HG03159 (cell line): ENCODE data around the gene MBD3L3.
"Not testable (repeated sequence)": the region's sequence is repeated elsewhere in the genome, so short reads cannot be mapped to it uniquely, and the experiment has no call there.

Experiments used
- ATAC-seq: cut with Tn5 transposase; IDR thresholded peaks from one replicate; pipeline ENCODE4 v1.9.1; 2021; ENCODE audit warnings: mild to moderate bottlenecking, moderate library complexity; ENCODE audit not compliant: unreplicated experiment

The MBD3L3 gene

GRCh38 chr19:7058576-7058975 lies at the start of gene MBD3L3:
Gene MBD3L3, minus strand, starts transcription at chr19:7058676. Its CDS starts 71 bp downstream, at chr19:7058605.
- not testable (repeated sequence) for ATAC-seq

GRCh38 chr19:7106711-7107657 lies 48.5 kb upstream of the MBD3L3 start:
- no peak for ATAC-seq

- no peak for ATAC-seq
These were observed 46.4 kb upstream of the MBD3L3 start for GRCh38 chr19:7104747-7105447.

GRCh38 chr19:7101498-7102253 lies 43.2 kb upstream of the MBD3L3 start:
- ATAC-seq: no peak

- ATAC-seq: no peak
These were observed 41.1 kb upstream of the MBD3L3 start for GRCh38 chr19:7099597-7099921.

GRCh38 chr19:7098701-7099596 lies 40.5 kb upstream of the MBD3L3 start:
- peak; percentile 75 for ATAC-seq

GRCh38 chr19:7098096-7098495 lies 39.6 kb upstream of the MBD3L3 start:
- no peak for ATAC-seq

GRCh38 chr19:7088999-7089398 lies 30.5 kb upstream of the MBD3L3 start:
- no peak for ATAC-seq

GRCh38 chr19:7083076-7083956 lies 24.8 kb upstream of the MBD3L3 start:
- ATAC-seq: no peak

GRCh38 chr19:7078008-7078407 lies 19.5 kb upstream of the MBD3L3 start:
- no peak for ATAC-seq

GRCh38 chr19:7076151-7076550 lies 17.7 kb upstream of the MBD3L3 start:
- ATAC-seq: no peak

- no peak for ATAC-seq
These were observed 16.3 kb upstream of the MBD3L3 start for GRCh38 chr19:7074705-7075282.

GRCh38 chr19:7072541-7072940 lies 14.1 kb upstream of the MBD3L3 start:
- no peak for ATAC-seq

- peak; percentile 36 for ATAC-seq
These were observed 11.4 kb upstream of the MBD3L3 start for GRCh38 chr19:7069904-7070226.

GRCh38 chr19:7069042-7069903 lies 10.8 kb upstream of the MBD3L3 start, which contains the start of gene ZNF557:
Gene ZNF557, plus strand, starts transcription at chr19:7069703. Its CDS starts 5,372 bp downstream, at chr19:7075075.
- peak; percentile 85 for ATAC-seq

GRCh38 chr19:7068599-7068998 lies 10.1 kb upstream of the MBD3L3 start:
- ATAC-seq: no peak

GRCh38 chr19:7067716-7068115 lies 9.2 kb upstream of the MBD3L3 start:
- no peak for ATAC-seq

- not testable (repeated sequence) for ATAC-seq
These were observed 8.6 kb upstream of the MBD3L3 start for GRCh38 chr19:7067122-7067521.
